Neural cell (in vitro differentiated cells): ENCODE results near the gene RHOT2. TPM values are rescaled to one million over a fixed set of nuclear protein-coding genes. Genes with fewer than 3 reads are reported as not detected.

ENCODE experiments used
- H2AFZ ChIP-seq: fragments of 200-600, 300-800 bp; sonication (generic), shearing (Covaris generic); 2 replicates; pipeline ENCODE4 v1.6.0; 2014; ENCODE audit warnings: low read depth, mild to moderate bottlenecking, antibody characterized with exemption, low read length, moderate library complexity
- H3F3A ChIP-seq: fragments of 200-600 bp; shearing (Covaris generic); 2 replicates; pipeline ENCODE4 v1.6.1; 2016; ENCODE audit warnings: mild to moderate bottlenecking, moderate library complexity, mixed read lengths, antibody characterized with exemption, low read length; ENCODE audit not compliant: insufficient read depth, poor library complexity, severe bottlenecking
- H3K27ac ChIP-seq: fragments of 200-600, 300-800 bp; sonication (generic), shearing (Covaris generic); 2 replicates; pipeline ENCODE4 v1.5.1; 2014; ENCODE audit warnings: mild to moderate bottlenecking, low read length, moderate library complexity
- H3K27me3 ChIP-seq: fragments of 300-800, 200-600 bp; sonication (generic), shearing (Covaris generic); 2 replicates; pipeline ENCODE4 v1.6.0; 2014; ENCODE audit warnings: mild to moderate bottlenecking, low read depth, low read length, moderate library complexity; ENCODE audit not compliant: insufficient read depth
- H3K36me3 ChIP-seq: fragments of 300-800, 200-600 bp; sonication (generic), shearing (Covaris generic); 2 replicates; pipeline ENCODE4 v1.5.1; 2014; ENCODE audit warnings: mild to moderate bottlenecking, antibody characterized with exemption, low read length, moderate library complexity; ENCODE audit not compliant: insufficient read depth
- H3K4me2 ChIP-seq: fragments of 300-800, 200-600 bp; sonication (generic), shearing (Covaris generic); 2 replicates; pipeline ENCODE4 v1.6.0; 2014; ENCODE audit warnings: mild to moderate bottlenecking, low read length
- H3K4me3 ChIP-seq: fragments of 300-800, 200-600 bp; sonication (generic), shearing (Covaris generic); 2 replicates; pipeline ENCODE4 v1.5.1; 2014; ENCODE audit warnings: mild to moderate bottlenecking, low read length, moderate library complexity
- H3K79me2 ChIP-seq: fragments of 200-600 bp; shearing (Covaris generic); replicated peaks from 2 replicates; pipeline ENCODE4 v1.6.0; 2014; ENCODE audit warnings: mild to moderate bottlenecking, low read length, moderate library complexity; ENCODE audit not compliant: insufficient read depth
- H3K9ac ChIP-seq: fragments of 300-800, 200-600 bp; sonication (generic), shearing (Covaris generic); 2 replicates; pipeline ENCODE4 v1.6.1; 2016; ENCODE audit warnings: mild to moderate bottlenecking, low read length, mixed read lengths
- H3K9me2 ChIP-seq: fragments of 200-600 bp; shearing (Covaris generic); 2 replicates; pipeline ENCODE4 v1.6.1; 2016; ENCODE audit warnings: mild to moderate bottlenecking, low read length, mixed read lengths; ENCODE audit not compliant: insufficient read depth
- H3K9me3 ChIP-seq: fragments of 200-600, 300-800 bp; sonication (generic), shearing (Covaris generic); 2 replicates; pipeline ENCODE4 v1.6.1; 2016; ENCODE audit warnings: mild to moderate bottlenecking, mixed run types, low read length, moderate library complexity, mixed read lengths
- H4K20me1 ChIP-seq: fragments of 200-600 bp; shearing (Covaris generic); 2 replicates; pipeline ENCODE4 v1.6.1; 2016; ENCODE audit warnings: mild to moderate bottlenecking, mixed run types; ENCODE audit not compliant: insufficient read depth
- EP300 ChIP-seq: fragments of 450-650 bp; conservative IDR thresholded peaks from 2 replicates; pipeline ENCODE4 v1.6.1; 2014; ENCODE audit warnings: antibody characterized with exemption, mild to moderate bottlenecking, moderate library complexity; ENCODE audit not compliant: poor library complexity, severe bottlenecking
- EZH2 ChIP-seq: fragments of 200-600, 300-800 bp; shearing (Covaris generic), sonication (generic); IDR thresholded peaks from 2 replicates; pipeline ENCODE4 v1.6.1; 2014; ENCODE audit warnings: antibody characterized with exemption, low read length, borderline replicate concordance, mild to moderate bottlenecking; ENCODE audit not compliant: insufficient read depth, poor library complexity, severe bottlenecking
- MXI1 ChIP-seq: fragments of 450-650 bp; conservative IDR thresholded peaks from 2 replicates; pipeline ENCODE4 v1.6.1; 2014; ENCODE audit warnings: antibody characterized with exemption, mild to moderate bottlenecking; ENCODE audit not compliant: poor library complexity, severe bottlenecking
- POLR2AphosphoS5 ChIP-seq: IDR thresholded peaks from 2 replicates; pipeline ENCODE4 v1.6.1; 2012
- RAD21 ChIP-seq: fragments of 450-650 bp; conservative IDR thresholded peaks from 2 replicates; pipeline ENCODE4 v1.6.1; 2014; ENCODE audit warnings: antibody characterized with exemption, mild to moderate bottlenecking, moderate library complexity
- SMC3 ChIP-seq: fragments of 450-650 bp; conservative IDR thresholded peaks from 2 replicates; pipeline ENCODE4 v1.6.1; 2014; ENCODE audit warnings: antibody characterized with exemption, mild to moderate bottlenecking, moderate library complexity; ENCODE audit not compliant: poor library complexity
- TAF1 ChIP-seq: IDR thresholded peaks from 2 replicates; pipeline ENCODE4 v1.6.1; 2012; ENCODE audit warnings: low read depth
- polyA plus RNA-seq: library from polyadenylated mRNA; depleted of rRNA; stranded (reverse); fragments of >200 nt; gene quantifications from 2 replicates; pipeline ENCODE4 v1.2.3, GENCODE V29; 2014
- TF ChIP-seq, protein P1 (sequence below): IDR thresholded peaks from 2 replicates; pipeline ENCODE4 v1.6.1; 2012; ENCODE audit warnings: borderline replicate concordance
- TF ChIP-seq, protein P2 (sequence below): fragments of 450-650 bp; IDR thresholded peaks from 2 replicates; pipeline ENCODE4 v1.5.1; 2014; ENCODE audit warnings: antibody characterized with exemption, mild to moderate bottlenecking, moderate library complexity; ENCODE audit not compliant: poor library complexity, severe bottlenecking

RHOT2 gene
- polyA plus RNA-seq, 1 donor from 2014 or later: 132 TPM

GRCh38 chr16:661184-661821 lies 6.6 kb upstream of the RHOT2 start:
- Histone ChIP-seq H3K27me3 (no peaks in the 10 kb centered on the region), H2AFZ (no peak overlapping the region), H3K9ac (no peak overlapping the region), H3K4me3 (no peak overlapping the region), H3K79me2 (no peaks in the 10 kb centered on the region), H3K4me2 (no peak overlapping the region), H3K9me3 (no peaks in the 10 kb centered on the region), H3K36me3 (no peaks in the 10 kb centered on the region), H3F3A (no peaks in the 10 kb centered on the region), H4K20me1 (no peaks in the 10 kb centered on the region), H3K9me2 (no peaks in the 10 kb centered on the region), H3K27ac (no peak overlapping the region)
- no peak for TF ChIP-seq MXI1
- TF ChIP-seq, protein P1, sequence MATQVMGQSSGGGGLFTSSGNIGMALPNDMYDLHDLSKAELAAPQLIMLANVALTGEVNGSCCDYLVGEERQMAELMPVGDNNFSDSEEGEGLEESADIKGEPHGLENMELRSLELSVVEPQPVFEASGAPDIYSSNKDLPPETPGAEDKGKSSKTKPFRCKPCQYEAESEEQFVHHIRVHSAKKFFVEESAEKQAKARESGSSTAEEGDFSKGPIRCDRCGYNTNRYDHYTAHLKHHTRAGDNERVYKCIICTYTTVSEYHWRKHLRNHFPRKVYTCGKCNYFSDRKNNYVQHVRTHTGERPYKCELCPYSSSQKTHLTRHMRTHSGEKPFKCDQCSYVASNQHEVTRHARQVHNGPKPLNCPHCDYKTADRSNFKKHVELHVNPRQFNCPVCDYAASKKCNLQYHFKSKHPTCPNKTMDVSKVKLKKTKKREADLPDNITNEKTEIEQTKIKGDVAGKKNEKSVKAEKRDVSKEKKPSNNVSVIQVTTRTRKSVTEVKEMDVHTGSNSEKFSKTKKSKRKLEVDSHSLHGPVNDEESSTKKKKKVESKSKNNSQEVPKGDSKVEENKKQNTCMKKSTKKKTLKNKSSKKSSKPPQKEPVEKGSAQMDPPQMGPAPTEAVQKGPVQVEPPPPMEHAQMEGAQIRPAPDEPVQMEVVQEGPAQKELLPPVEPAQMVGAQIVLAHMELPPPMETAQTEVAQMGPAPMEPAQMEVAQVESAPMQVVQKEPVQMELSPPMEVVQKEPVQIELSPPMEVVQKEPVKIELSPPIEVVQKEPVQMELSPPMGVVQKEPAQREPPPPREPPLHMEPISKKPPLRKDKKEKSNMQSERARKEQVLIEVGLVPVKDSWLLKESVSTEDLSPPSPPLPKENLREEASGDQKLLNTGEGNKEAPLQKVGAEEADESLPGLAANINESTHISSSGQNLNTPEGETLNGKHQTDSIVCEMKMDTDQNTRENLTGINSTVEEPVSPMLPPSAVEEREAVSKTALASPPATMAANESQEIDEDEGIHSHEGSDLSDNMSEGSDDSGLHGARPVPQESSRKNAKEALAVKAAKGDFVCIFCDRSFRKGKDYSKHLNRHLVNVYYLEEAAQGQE: no peak
- TF ChIP-seq RAD21: no peak
- no peak for TF ChIP-seq SMC3

GRCh38 chr16:662095-662494 lies 5.8 kb upstream of the RHOT2 start:
- no peaks in the 10 kb centered on the region for H3K79me2 ChIP-seq
- H3K9me2 ChIP-seq: no peaks in the 10 kb centered on the region
- no peak overlapping the region for H3K27ac ChIP-seq
- H4K20me1 ChIP-seq: no peaks in the 10 kb centered on the region
- no peaks in the 10 kb centered on the region for H3K36me3 ChIP-seq
- no peak for TF ChIP-seq EP300
- no peak for TF ChIP-seq MXI1
- no peak for TF ChIP-seq POLR2AphosphoS5
- TF ChIP-seq SMC3: no peak
- TF ChIP-seq, protein P2, sequence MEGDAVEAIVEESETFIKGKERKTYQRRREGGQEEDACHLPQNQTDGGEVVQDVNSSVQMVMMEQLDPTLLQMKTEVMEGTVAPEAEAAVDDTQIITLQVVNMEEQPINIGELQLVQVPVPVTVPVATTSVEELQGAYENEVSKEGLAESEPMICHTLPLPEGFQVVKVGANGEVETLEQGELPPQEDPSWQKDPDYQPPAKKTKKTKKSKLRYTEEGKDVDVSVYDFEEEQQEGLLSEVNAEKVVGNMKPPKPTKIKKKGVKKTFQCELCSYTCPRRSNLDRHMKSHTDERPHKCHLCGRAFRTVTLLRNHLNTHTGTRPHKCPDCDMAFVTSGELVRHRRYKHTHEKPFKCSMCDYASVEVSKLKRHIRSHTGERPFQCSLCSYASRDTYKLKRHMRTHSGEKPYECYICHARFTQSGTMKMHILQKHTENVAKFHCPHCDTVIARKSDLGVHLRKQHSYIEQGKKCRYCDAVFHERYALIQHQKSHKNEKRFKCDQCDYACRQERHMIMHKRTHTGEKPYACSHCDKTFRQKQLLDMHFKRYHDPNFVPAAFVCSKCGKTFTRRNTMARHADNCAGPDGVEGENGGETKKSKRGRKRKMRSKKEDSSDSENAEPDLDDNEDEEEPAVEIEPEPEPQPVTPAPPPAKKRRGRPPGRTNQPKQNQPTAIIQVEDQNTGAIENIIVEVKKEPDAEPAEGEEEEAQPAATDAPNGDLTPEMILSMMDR: no peak
- no peak for TF ChIP-seq RAD21
- TF ChIP-seq TAF1: no peak
- TF ChIP-seq EZH2: no peak
- TF ChIP-seq, protein P1: no peak
- H3F3A ChIP-seq: no peaks in the 10 kb centered on the region
- no peak overlapping the region for H2AFZ ChIP-seq
- H3K27me3 ChIP-seq: no peaks in the 10 kb centered on the region
- H3K4me3 ChIP-seq: no peak overlapping the region
- H3K9me3 ChIP-seq: no peaks in the 10 kb centered on the region
- no peak overlapping the region for H3K9ac ChIP-seq
- H3K4me2 ChIP-seq: no peak overlapping the region
